NCI-H2171 treated with DMSO at 0.1 percent for 48 hours (cell line): Measurements from ENCODE around the gene GRM4.

Source experiments
- DNase-seq: peaks from one replicate; lab custom pipeline; 2025; lab: John Stamatoyannopoulos, UW

GRM4 gene

GRCh38 chr6:34106900-34107299 lies 39.0 kb downstream of the GRM4 start:
- DNase-seq: no peak

- no peak for DNase-seq
These were observed 39.5 kb downstream of the GRM4 start for GRCh38 chr6:34106421-34106820.

GRCh38 chr6:34104628-34105027 lies 41.3 kb downstream of the GRM4 start:
- no peak for DNase-seq

GRCh38 chr6:34104186-34104585 lies 41.7 kb downstream of the GRM4 start:
- no peak for DNase-seq

- no peak for DNase-seq
These were observed 42.6 kb downstream of the GRM4 start for GRCh38 chr6:34103321-34103720.

GRCh38 chr6:34102696-34103095 lies 43.2 kb downstream of the GRM4 start:
- DNase-seq: no peak

- DNase-seq: no peak
These were observed 43.7 kb downstream of the GRM4 start for GRCh38 chr6:34102099-34102656.

- no peak for DNase-seq
These were observed 45.1 kb downstream of the GRM4 start for GRCh38 chr6:34100788-34101187.

GRCh38 chr6:34099878-34100277 lies 46.0 kb downstream of the GRM4 start:
- no peak for DNase-seq

- no peak for DNase-seq
These were observed 47.6 kb downstream of the GRM4 start for GRCh38 chr6:34098045-34098936.

GRCh38 chr6:34096814-34097213 lies 49.1 kb downstream of the GRM4 start:
- DNase-seq: no peak

- DNase-seq: no peak
These were observed 49.7 kb downstream of the GRM4 start for GRCh38 chr6:34096193-34096592.

GRCh38 chr6:34095741-34096140 lies 50.1 kb downstream of the GRM4 start:
- DNase-seq: peak; percentile 90

- no peak for DNase-seq
These were observed 50.8 kb downstream of the GRM4 start for GRCh38 chr6:34095136-34095505.

- DNase-seq: peak; percentile 52
These were observed 51.3 kb downstream of the GRM4 start for GRCh38 chr6:34094474-34095135.

- DNase-seq: no peak
These were observed 51.9 kb downstream of the GRM4 start for GRCh38 chr6:34093854-34094430.

- no peak for DNase-seq
These were observed 52.7 kb downstream of the GRM4 start for GRCh38 chr6:34093206-34093605.

- no peak for DNase-seq
These were observed 53.3 kb downstream of the GRM4 start for GRCh38 chr6:34092631-34093030.

GRCh38 chr6:34090935-34091334 lies 55.0 kb downstream of the GRM4 start:
- no peak for DNase-seq

GRCh38 chr6:34090529-34090928 lies 55.4 kb downstream of the GRM4 start:
- no peak for DNase-seq

GRCh38 chr6:34086558-34086957 lies 59.3 kb downstream of the GRM4 start:
- no peak for DNase-seq

- no peak for DNase-seq
These were observed 60.3 kb downstream of the GRM4 start for GRCh38 chr6:34085453-34086170.
